GM12891 (cell line): ENCODE measurements around the gene STAB2.

ENCODE experiments used
- DNase-seq: peaks from one replicate; pipeline ENCODE4 v3.0.0; 2011; ENCODE audit warnings: low spot score; ENCODE audit not compliant: insufficient read length
- FAIRE-seq: peaks from 2 replicates; lab custom pipeline; 2011; peaks lifted over from hg19 to GRCh38; lab: Jason Lieb, UNC
- PAX5 ChIP-seq: IDR thresholded peaks from 2 replicates; pipeline ENCODE4 v1.6.1; 2011; ENCODE audit warnings: low read length, moderate library complexity, mild to moderate bottlenecking; ENCODE audit not compliant: insufficient read depth, severe bottlenecking
- POLR2A ChIP-seq: IDR thresholded peaks from 2 replicates; pipeline ENCODE4 v1.6.1; 2011; ENCODE audit warnings: low read depth, low read length, control low read depth
- POLR2AphosphoS5 ChIP-seq: IDR thresholded peaks from 2 replicates; pipeline ENCODE4 v1.6.1; 2011; ENCODE audit warnings: low read depth, low read length, control low read depth
- POU2F2 ChIP-seq: IDR thresholded peaks from 2 replicates; pipeline ENCODE4 v1.6.1; 2011; ENCODE audit warnings: low read depth, mild to moderate bottlenecking, control low read depth, low read length, moderate library complexity
- SPI1 ChIP-seq: IDR thresholded peaks from 2 replicates; pipeline ENCODE4 v1.6.1; 2011; ENCODE audit warnings: low read depth, low read length, control low read depth
- TAF1 ChIP-seq: IDR thresholded peaks from 2 replicates; pipeline ENCODE4 v1.6.1; 2011; ENCODE audit warnings: low read depth, low read length, control low read depth

The STAB2 gene

GRCh38 chr12:103785243-103786031, 198.4 kb downstream of the STAB2 start:
- DNase-seq (no peak), FAIRE-seq (no peak)
- TF ChIP-seq PAX5: no peak
- TF ChIP-seq SPI1: no peak
- no peak for TF ChIP-seq TAF1
- no peak for TF ChIP-seq POLR2AphosphoS5
- TF ChIP-seq POU2F2: no peak
- no peak for TF ChIP-seq POLR2A

DNA sequence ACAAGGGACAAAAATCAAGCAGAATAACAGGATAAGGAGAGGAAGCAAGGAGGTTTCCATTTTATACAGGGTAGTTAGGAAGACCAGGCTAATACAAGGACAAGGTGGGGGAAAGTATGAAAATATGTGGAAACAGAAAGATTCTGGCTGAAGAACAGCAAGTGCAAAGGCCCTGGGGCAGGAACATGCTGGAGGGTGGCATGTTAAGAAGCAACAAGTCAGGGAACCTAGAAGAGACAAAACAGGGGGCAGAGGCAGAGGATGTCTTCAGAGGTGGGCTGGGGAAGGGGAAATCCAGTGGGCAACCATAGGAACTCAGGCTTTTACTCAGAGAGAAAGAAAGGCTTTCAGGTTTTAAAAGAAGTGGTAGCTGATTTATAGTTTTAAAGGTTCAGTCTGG, 199.1 kb downstream of the STAB2 start:
- FAIRE-seq (no peak), DNase-seq (no peak)
- TF ChIP-seq TAF1 (no peak), POLR2AphosphoS5 (no peak), POLR2A (no peak), POU2F2 (no peak), PAX5 (no peak), SPI1 (no peak)

DNA sequence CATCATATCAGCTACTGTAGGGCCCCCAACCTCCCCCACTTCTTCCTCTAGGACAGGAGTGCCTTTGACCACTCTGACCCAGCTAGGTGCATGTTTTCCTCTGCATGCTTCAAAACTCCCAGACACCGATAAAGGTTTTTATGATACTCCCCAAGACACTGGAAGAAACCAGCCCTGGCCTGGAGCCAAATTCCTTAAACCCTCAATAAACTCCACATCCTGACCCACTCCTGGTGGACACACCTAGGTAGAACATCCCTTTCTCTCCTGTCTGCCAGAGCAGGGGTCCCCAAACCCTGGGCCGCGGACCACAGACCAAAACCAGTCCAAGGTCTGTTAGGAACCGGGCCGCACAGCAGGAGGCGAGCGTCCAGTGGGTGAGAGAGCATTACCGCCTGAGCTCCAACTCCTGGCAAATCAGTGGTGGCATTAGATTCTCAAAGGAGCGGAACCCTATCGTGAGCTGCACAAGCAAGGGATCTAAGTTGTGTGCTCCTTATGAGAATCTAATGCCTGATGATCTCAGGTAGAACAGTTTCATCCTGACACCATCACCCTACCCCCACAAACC, 204.4 kb downstream of the STAB2 start:
- DNase-seq (no peak), FAIRE-seq (no peak)
- TF ChIP-seq POLR2A (no peak), SPI1 (no peak), POU2F2 (no peak), TAF1 (no peak), POLR2AphosphoS5 (no peak), PAX5 (no peak)

GRCh38 chr12:103793046-103793445, 206.0 kb downstream of the STAB2 start:
- DNase-seq: no peak
- TF ChIP-seq POLR2A: no peak
- TF ChIP-seq PAX5: no peak
- no peak for TF ChIP-seq SPI1
- TF ChIP-seq TAF1: no peak
- no peak for TF ChIP-seq POU2F2
- FAIRE-seq: no peak

GRCh38 chr12:103793512-103794045, 206.5 kb downstream of the STAB2 start:
- DNase-seq (no peak), FAIRE-seq (no peak)
- TF ChIP-seq POLR2AphosphoS5 (no peak), POLR2A (no peak), TAF1 (no peak), SPI1 (no peak)

DNA sequence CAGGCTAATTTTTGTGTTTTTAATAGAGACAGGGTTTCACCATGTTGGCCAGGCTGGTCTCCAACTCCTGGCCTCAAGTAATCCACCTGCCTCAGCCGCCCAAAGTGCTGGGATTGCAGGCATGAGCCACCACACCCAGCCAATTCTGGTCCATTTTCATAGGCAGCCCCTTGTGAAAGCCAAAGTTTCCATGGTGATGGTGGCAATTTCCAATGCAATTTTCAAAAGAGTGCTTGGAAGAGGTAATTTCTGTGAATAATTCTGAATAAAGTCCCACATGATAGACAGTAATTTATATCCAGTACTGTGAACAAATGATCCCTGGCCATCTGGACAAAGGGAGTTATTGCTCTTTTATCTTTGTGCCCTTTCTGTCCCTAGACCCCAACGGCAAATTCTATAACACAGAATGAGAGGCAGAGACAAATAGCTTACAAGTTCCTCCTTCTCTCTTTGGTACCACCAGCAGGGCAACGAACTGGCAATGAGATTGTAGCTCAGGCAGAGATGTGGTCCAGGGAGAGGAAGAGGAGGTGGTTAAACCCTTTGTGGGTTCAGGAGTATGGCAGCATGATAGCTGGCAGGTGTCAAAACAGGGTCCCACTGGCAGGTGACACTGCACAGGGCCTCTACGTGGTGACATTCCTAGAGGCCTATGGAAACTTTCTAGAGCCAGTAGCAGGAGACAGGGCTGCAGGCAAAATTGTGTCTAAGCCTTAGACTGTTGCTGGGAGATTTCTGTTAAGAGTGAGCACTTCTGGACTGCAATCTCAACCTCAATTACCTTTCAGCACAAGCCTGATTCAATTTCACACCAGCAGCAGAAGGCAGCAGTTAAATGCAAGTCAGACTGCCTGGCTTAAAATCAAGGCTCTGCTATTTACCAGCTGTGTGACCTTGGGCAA, 207.5 kb downstream of the STAB2 start:
- FAIRE-seq (no peak), DNase-seq (no peak)
- TF ChIP-seq POLR2A (no peak), TAF1 (no peak), SPI1 (no peak)

- DNase-seq (no peak), FAIRE-seq (no peak)
- no peak for TF ChIP-seq TAF1
- no peak for TF ChIP-seq SPI1
- TF ChIP-seq POLR2AphosphoS5: no peak
- no peak for TF ChIP-seq PAX5
- no peak for TF ChIP-seq POLR2A
- no peak for TF ChIP-seq POU2F2
Observed at GRCh38 chr12:103798586-103798985, 211.5 kb downstream of the STAB2 start.

- TF ChIP-seq TAF1 (no peak), PAX5 (no peak), SPI1 (no peak), POLR2AphosphoS5 (no peak), POLR2A (no peak), POU2F2 (no peak)
- DNase-seq (no peak), FAIRE-seq (no peak)
Observed at GRCh38 chr12:103799504-103799856, 212.4 kb downstream of the STAB2 start.

GRCh38 chr12:103799857-103800771, 213.0 kb downstream of the STAB2 start:
- FAIRE-seq: no peak
- DNase-seq: no peak
- TF ChIP-seq POU2F2 (no peak), POLR2A (no peak), TAF1 (no peak), PAX5 (no peak), SPI1 (no peak)
